HG03460 (cell line): ENCODE results near the gene GRIA2.
"Not testable (repeated sequence)": the region's sequence is repeated elsewhere in the genome, so short reads cannot be mapped to it uniquely, and the experiment has no call there.

ENCODE experiments used
- ATAC-seq: cut with Tn5 transposase; IDR thresholded peaks from one replicate; pipeline ENCODE4 v1.9.1; 2021; ENCODE audit not compliant: unreplicated experiment

The GRIA2 gene

GRCh38 chr4:157220371-157220881, at the start of gene GRIA2:
Gene GRIA2, plus strand, starts transcription at chr4:157220728. Its CDS starts 315 bp downstream, at chr4:157221043.
- ATAC-seq, result peak; percentile 52

GRCh38 chr4:157172011-157172410, 48.5 kb upstream of the GRIA2 start:
- no peak for ATAC-seq

GRCh38 chr4:157180268-157180667, 40.3 kb upstream of the GRIA2 start:
- ATAC-seq, result not testable (repeated sequence)

GRCh38 chr4:157184300-157184699, 36.2 kb upstream of the GRIA2 start:
- no peak for ATAC-seq

- ATAC-seq, result no peak
Measured at GRCh38 chr4:157185363-157185762, 35.2 kb upstream of the GRIA2 start.

- no peak for ATAC-seq
Measured at GRCh38 chr4:157195374-157195773, 25.2 kb upstream of the GRIA2 start.

GRCh38 chr4:157196046-157196445, 24.5 kb upstream of the GRIA2 start:
- ATAC-seq, result no peak

GRCh38 chr4:157204634-157205244, 15.8 kb upstream of the GRIA2 start:
- ATAC-seq, result no peak

GRCh38 chr4:157217708-157218107, 2.8 kb upstream of the GRIA2 start:
- ATAC-seq, result no peak

GRCh38 chr4:157219711-157220370, 687 bp upstream of the GRIA2 start:
- ATAC-seq, result no peak

- no peak for ATAC-seq
Measured at GRCh38 chr4:157221426-157221894, 932 bp downstream of the GRIA2 start.

- no peak for ATAC-seq
Measured at GRCh38 chr4:157221895-157222770, 1.6 kb downstream of the GRIA2 start.

GRCh38 chr4:157222771-157223160, 2.2 kb downstream of the GRIA2 start:
- ATAC-seq, result no peak

- ATAC-seq, result no peak
Measured at GRCh38 chr4:157223456-157223855, 2.9 kb downstream of the GRIA2 start.

GRCh38 chr4:157225096-157225495, 4.6 kb downstream of the GRIA2 start:
- ATAC-seq, result no peak

GRCh38 chr4:157226035-157226434, 5.5 kb downstream of the GRIA2 start:
- ATAC-seq, result no peak

GRCh38 chr4:157226601-157227000, 6.1 kb downstream of the GRIA2 start:
- ATAC-seq, result no peak

- ATAC-seq, result no peak
Measured at GRCh38 chr4:157231525-157231924, 11.0 kb downstream of the GRIA2 start.

GRCh38 chr4:157242871-157243270, 22.3 kb downstream of the GRIA2 start:
- ATAC-seq, result no peak

- no peak for ATAC-seq
Measured at GRCh38 chr4:157244348-157244747, 23.8 kb downstream of the GRIA2 start.

- ATAC-seq, result no peak
Measured at GRCh38 chr4:157245351-157245750, 24.8 kb downstream of the GRIA2 start.
